ENCODE data around the gene NIPAL4. TPM values are rescaled to one million over a fixed set of nuclear protein-coding genes. Genes with fewer than 3 reads are reported as not detected.

The NIPAL4 gene
- total RNA-seq, 1 experiment from 2014 or later: 0.18 TPM

DNA sequence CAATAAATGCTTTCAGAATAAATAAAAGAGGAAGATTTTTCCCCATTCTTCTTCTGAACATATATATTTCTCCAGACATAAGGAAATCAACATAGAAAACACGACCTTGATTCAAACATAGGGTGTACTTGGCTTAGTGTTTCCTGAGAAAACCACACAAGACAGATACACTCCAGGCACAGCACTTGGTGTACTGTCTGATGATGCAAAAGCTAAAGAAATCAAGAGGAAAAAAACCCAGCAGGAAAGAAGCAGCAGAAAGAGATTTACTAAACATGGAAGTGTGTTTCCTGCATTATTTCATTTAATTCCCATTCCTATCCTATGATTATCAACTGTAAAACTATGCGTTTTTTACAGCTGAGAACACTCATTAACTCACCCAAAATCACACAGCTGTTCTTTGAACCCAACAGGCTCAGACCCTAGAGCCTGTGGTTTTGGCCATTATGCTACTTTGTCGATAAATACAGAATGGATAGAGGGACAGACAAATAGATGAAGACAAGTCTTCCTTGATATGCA lies 46.1 kb downstream of the NIPAL4 start:
- DNase-seq (ENCODE audit: low read depth in 1 of 2, low spot score in 2 of 2): no peak

DNA sequence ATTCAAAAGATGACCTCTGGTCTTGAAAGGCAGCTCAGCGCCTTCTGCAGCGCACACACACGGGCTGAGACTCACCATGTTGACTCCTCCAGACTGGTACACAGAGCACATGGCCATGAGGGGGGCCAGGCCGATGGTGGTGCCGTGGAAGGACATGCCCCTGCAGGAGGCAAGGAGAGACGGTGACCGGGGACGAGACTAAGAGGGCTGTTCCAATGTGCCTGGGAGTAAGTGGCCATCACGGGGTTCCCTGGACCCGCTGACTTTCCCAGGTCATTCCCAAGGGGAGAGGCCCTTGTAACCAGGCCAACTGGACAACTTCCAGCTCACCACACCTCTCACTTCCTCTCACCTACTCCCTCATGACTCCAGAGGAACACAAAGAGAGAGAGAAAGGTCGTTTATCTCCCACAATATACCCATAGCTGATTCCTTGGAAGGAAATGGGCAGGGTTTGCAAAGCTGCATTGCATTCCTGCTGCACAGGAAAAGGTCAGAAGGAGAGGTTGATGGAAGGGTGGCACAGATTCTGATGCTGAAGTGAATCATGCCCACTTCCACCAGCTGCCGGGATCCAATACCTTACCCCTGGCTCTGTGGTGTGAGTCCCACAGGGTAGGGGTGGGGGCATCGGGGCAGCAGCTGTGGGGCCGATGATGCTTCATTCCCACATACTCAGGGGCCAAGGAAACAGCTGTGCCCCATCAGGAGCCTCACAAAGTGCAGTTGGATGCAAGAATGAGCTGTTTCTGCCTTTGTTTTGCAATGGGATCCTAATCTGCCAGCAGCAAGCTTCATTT lies 47.2 kb downstream of the NIPAL4 start:
- H3K27me3 ChIP-seq (replicated peaks): no peaks in the 10 kb centered on the region
- H3K27ac ChIP-seq: no peak overlapping the region
- no peak overlapping the region for H3K4me3 ChIP-seq
- peaks cover 79% of the 10 kb centered on the region for H3K36me3 ChIP-seq
- DNase-seq (ENCODE audit: low read depth in 1 of 2, low spot score in 2 of 2): no peak
- H3K9me3 ChIP-seq (replicated peaks): no peaks in the 10 kb centered on the region
- peaks cover 14% of the 10 kb centered on the region for H3K4me1 ChIP-seq (replicated peaks)

More for the DNA sequence above, 46.1 kb downstream of the NIPAL4 start:
- peaks cover 5% of the 10 kb centered on the region for H3K4me1 ChIP-seq (replicated peaks)
- H3K36me3 ChIP-seq: peaks cover 88% of the 10 kb centered on the region
- H3K4me3 ChIP-seq: no peak overlapping the region
- H3K27me3 ChIP-seq (replicated peaks): no peaks in the 10 kb centered on the region
- no peak overlapping the region for H3K27ac ChIP-seq
- H3K9me3 ChIP-seq (replicated peaks): no peaks in the 10 kb centered on the region

- no peaks in the 10 kb centered on the region for H3K27me3 ChIP-seq (replicated peaks)
- DNase-seq (ENCODE audit: low read depth in 1 of 2, low spot score in 2 of 2): no peak
- peaks cover 70% of the 10 kb centered on the region for H3K36me3 ChIP-seq
- no peak overlapping the region for H3K4me3 ChIP-seq
- H3K9me3 ChIP-seq (replicated peaks): no peaks in the 10 kb centered on the region
- peaks cover 31% of the 10 kb centered on the region for H3K4me1 ChIP-seq (replicated peaks)
- no peak overlapping the region for H3K27ac ChIP-seq
These were observed 49.1 kb downstream of the NIPAL4 start for GRCh38 chr5:157509093-157509492.

- DNase-seq (ENCODE audit: low read depth in 1 of 2, low spot score in 2 of 2): no peak
- Histone ChIP-seq H3K4me3 (no peak overlapping the region), H3K36me3 (peaks cover 66% of the 10 kb centered on the region), H3K9me3 (replicated peaks) (no peaks in the 10 kb centered on the region), H3K27ac (no peak overlapping the region), H3K27me3 (replicated peaks) (no peaks in the 10 kb centered on the region), H3K4me1 (replicated peaks) (peaks cover 31% of the 10 kb centered on the region)
These were observed 49.6 kb downstream of the NIPAL4 start for GRCh38 chr5:157509587-157509986.

GRCh38 chr5:157510682-157511081 lies 50.7 kb downstream of the NIPAL4 start:
- no peak for DNase-seq (ENCODE audit: low read depth in 1 of 2, low spot score in 2 of 2)
- Histone ChIP-seq H3K27me3 (replicated peaks) (no peaks in the 10 kb centered on the region), H3K27ac (peak overlapping the region; percentile 89), H3K4me1 (replicated peaks) (peaks cover 32% of the 10 kb centered on the region), H3K9me3 (replicated peaks) (no peaks in the 10 kb centered on the region), H3K4me3 (no peak overlapping the region), H3K36me3 (peaks cover 67% of the 10 kb centered on the region)

- Histone ChIP-seq H3K36me3 (peaks cover 62% of the 10 kb centered on the region), H3K4me1 (replicated peaks) (peaks cover 45% of the 10 kb centered on the region), H3K27ac (peak overlapping the region; percentile 89), H3K27me3 (replicated peaks) (no peaks in the 10 kb centered on the region), H3K9me3 (replicated peaks) (no peaks in the 10 kb centered on the region), H3K4me3 (no peak overlapping the region)
- peak; percentile 100 for DNase-seq (ENCODE audit: low read depth in 1 of 2, low spot score in 2 of 2)
These were observed 51.9 kb downstream of the NIPAL4 start for GRCh38 chr5:157511651-157512644.

- H3K27ac ChIP-seq: peak overlapping the region; percentile 89
- no peak for DNase-seq (ENCODE audit: low read depth in 1 of 2, low spot score in 2 of 2)
- H3K27me3 ChIP-seq (replicated peaks): no peaks in the 10 kb centered on the region
- H3K4me3 ChIP-seq: no peak overlapping the region
- H3K9me3 ChIP-seq (replicated peaks): no peaks in the 10 kb centered on the region
- H3K36me3 ChIP-seq: peaks cover 62% of the 10 kb centered on the region
- peaks cover 55% of the 10 kb centered on the region for H3K4me1 ChIP-seq (replicated peaks)
These were observed 53.2 kb downstream of the NIPAL4 start for GRCh38 chr5:157513182-157513581.

- peaks cover 65% of the 10 kb centered on the region for H3K36me3 ChIP-seq
- H3K9me3 ChIP-seq (replicated peaks): no peaks in the 10 kb centered on the region
- H3K4me1 ChIP-seq (replicated peaks): peaks cover 55% of the 10 kb centered on the region
- no peak for DNase-seq (ENCODE audit: low read depth in 1 of 2, low spot score in 2 of 2)
- H3K27ac ChIP-seq: no peak overlapping the region
- no peaks in the 10 kb centered on the region for H3K27me3 ChIP-seq (replicated peaks)
- no peak overlapping the region for H3K4me3 ChIP-seq
These were observed 55.0 kb downstream of the NIPAL4 start for GRCh38 chr5:157514974-157515373.

DNA sequence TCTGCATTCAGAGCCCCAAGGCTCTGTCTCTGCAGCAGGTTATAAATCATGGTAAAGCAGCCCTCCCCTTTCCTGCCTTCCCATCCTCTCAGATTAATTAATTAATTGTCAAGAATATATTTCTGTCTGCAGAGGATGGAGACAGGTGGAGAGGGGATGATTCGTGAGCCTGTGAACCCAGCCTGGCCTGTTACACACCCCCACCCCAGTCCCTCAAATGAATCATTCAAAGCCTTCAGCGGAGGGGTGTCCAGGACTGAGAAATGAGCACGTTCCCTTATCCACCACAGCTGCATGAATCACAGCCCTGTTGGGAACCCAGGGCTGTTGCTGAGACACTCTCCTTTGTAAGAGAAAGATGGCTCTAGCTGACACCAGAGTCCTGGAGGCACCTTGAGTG lies 56.0 kb downstream of the NIPAL4 start:
- no peaks in the 10 kb centered on the region for H3K27me3 ChIP-seq (replicated peaks)
- no peak overlapping the region for H3K4me3 ChIP-seq
- H3K4me1 ChIP-seq (replicated peaks): peaks cover 51% of the 10 kb centered on the region
- DNase-seq (ENCODE audit: low read depth in 1 of 2, low spot score in 2 of 2): peak; percentile 82 to 86
- H3K36me3 ChIP-seq: peaks cover 54% of the 10 kb centered on the region
- no peaks in the 10 kb centered on the region for H3K9me3 ChIP-seq (replicated peaks)
- H3K27ac ChIP-seq: peak overlapping the region; percentile 47

DNA sequence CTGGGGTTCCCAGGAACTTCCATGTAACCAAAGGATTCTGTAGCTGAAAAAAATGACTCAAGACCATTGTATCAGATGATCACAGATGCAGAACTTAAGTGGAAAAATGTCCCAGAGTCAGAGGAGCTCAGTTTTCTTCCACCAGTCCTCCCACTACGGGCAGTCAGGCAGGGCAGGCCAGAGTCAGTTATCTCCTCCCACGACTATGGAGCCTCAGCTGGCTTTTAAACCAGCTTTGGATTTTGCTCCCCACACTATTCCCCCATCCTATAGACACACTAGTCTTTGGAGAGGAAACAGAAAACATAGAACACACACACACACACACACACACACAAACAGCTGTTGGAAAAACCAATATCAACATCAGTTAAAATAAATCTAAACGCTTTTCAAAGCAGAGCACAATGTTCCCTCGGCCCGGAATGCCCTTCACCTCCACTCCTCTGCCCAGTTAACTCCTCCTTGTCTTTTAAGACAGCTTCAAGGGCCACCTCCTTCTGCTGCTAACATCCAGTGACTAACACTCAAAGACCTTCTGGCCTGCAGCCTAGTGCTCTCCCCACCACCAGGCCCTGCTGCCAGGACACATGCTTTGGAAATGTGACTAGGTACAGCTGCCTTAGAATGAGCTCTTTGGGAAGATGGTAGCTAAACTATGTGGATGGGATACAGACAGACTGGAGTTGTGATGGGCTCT lies 56.8 kb downstream of the NIPAL4 start:
- no peaks in the 10 kb centered on the region for H3K9me3 ChIP-seq (replicated peaks)
- peaks cover 45% of the 10 kb centered on the region for H3K4me1 ChIP-seq (replicated peaks)
- peak overlapping the region; percentile 47 for H3K27ac ChIP-seq
- H3K4me3 ChIP-seq: no peak overlapping the region
- peak; percentile 73 to 84 for DNase-seq (ENCODE audit: low read depth in 1 of 2, low spot score in 2 of 2)
- H3K27me3 ChIP-seq (replicated peaks): no peaks in the 10 kb centered on the region
- H3K36me3 ChIP-seq: peaks cover 57% of the 10 kb centered on the region

DNA sequence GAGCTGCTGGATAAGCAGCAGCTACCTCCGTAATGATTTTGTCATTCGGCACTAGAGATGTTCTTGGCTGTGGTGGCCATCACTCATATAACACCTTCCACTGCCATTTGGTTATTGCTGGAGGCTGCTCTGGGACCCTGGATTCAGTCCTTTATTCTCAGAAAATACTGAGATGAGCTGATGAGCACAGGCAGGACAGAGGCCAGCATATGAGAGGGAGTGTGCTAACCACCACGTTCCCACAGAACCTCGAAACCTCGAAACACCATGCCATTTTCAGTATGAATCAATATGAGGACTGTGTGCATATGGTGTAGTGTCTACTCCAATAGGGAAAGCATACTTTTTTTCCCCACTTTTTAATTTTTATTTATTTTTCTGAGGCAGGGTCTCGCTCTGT lies 59.0 kb downstream of the NIPAL4 start:
- no peak overlapping the region for H3K4me3 ChIP-seq
- H3K27me3 ChIP-seq (replicated peaks): no peaks in the 10 kb centered on the region
- H3K27ac ChIP-seq: no peak overlapping the region
- no peak for DNase-seq (ENCODE audit: low read depth in 1 of 2, low spot score in 2 of 2)
- no peaks in the 10 kb centered on the region for H3K9me3 ChIP-seq (replicated peaks)
- peaks cover 69% of the 10 kb centered on the region for H3K36me3 ChIP-seq
- peaks cover 35% of the 10 kb centered on the region for H3K4me1 ChIP-seq (replicated peaks)

DNA sequence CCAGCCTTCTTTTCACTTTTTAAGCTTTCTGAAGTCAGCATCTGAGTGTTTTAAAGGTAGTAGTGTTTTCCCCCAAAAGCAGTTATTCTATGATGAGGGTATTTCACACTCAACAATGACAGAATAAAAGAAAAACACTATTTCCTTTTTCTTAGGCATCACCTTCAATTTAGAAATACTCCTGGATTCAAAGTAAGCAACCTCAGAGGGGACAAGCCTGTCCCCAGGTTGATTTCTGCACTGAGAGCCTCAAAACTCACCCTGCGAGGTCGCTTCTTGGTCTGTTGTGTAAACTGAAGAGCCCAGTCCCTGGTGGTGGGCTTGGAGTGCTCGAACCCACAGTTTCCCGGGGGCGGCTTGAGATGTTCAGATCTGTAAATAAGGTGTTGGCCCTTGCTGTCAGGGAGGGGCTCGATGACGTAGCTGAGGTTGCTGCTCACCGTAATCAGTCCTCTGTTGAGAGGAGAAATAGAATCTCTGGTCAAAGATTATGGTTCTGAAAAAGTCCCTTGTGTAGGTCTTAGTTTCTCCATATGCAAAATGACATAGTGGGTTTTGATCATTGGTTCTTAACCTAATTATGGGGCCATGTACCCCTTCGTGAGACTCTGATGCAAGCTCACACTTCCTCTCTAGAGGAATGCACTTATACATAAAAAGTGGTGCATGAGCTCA lies 59.7 kb downstream of the NIPAL4 start:
- H3K9me3 ChIP-seq (replicated peaks): no peaks in the 10 kb centered on the region
- H3K4me1 ChIP-seq (replicated peaks): peaks cover 42% of the 10 kb centered on the region
- peaks cover 66% of the 10 kb centered on the region for H3K36me3 ChIP-seq
- H3K4me3 ChIP-seq: no peak overlapping the region
- no peaks in the 10 kb centered on the region for H3K27me3 ChIP-seq (replicated peaks)
- no peak overlapping the region for H3K27ac ChIP-seq
- DNase-seq (ENCODE audit: low read depth in 1 of 2, low spot score in 2 of 2): no peak
